Osteoblast (primary cell): ENCODE results near the gene ENKD1. TPM values are rescaled to one million over a fixed set of nuclear protein-coding genes. Genes with fewer than 3 reads are reported as not detected.

Experiments used
- DNase-seq: peaks from one replicate; pipeline ENCODE4 v3.0.0; 2011; ENCODE audit warnings: low spot score, mixed read lengths; ENCODE audit not compliant: insufficient read length; ENCODE audit errors: missing footprints
- H2AFZ ChIP-seq: 2 replicates; pipeline ENCODE4 v1.6.0; 2011; ENCODE audit warnings: mild to moderate bottlenecking, low read length
- H3K27ac ChIP-seq: 2 replicates; pipeline ENCODE4 v1.5.1; 2011; ENCODE audit warnings: mild to moderate bottlenecking, low read depth, low read length, moderate library complexity
- H3K27me3 ChIP-seq: 2 replicates; pipeline ENCODE4 v1.6.0; 2012; ENCODE audit warnings: mild to moderate bottlenecking, control low read depth, inconsistent platforms, low read length, moderate library complexity; ENCODE audit not compliant: insufficient read depth
- H3K36me3 ChIP-seq: 2 replicates; pipeline ENCODE4 v1.5.1; 2011; ENCODE audit warnings: mild to moderate bottlenecking, low read length, control low read depth, moderate library complexity; ENCODE audit not compliant: insufficient read depth
- H3K4me1 ChIP-seq: 2 replicates; pipeline ENCODE4 v1.5.1; 2011; ENCODE audit warnings: mild to moderate bottlenecking, low read length, control low read depth, moderate library complexity; ENCODE audit not compliant: insufficient read depth
- H3K4me2 ChIP-seq: 2 replicates; pipeline ENCODE4 v1.6.0; 2011; ENCODE audit warnings: mild to moderate bottlenecking, low read length; ENCODE audit not compliant: insufficient read depth
- H3K4me3 ChIP-seq: fragments of 200-600 bp; sonication (generic); 3 replicates; pipeline ENCODE4 v1.5.1; 2012; ENCODE audit warnings: mild to moderate bottlenecking, low read length, inconsistent platforms; ENCODE audit not compliant: insufficient read depth
- H3K79me2 ChIP-seq: 2 replicates; pipeline ENCODE4 v1.6.0; 2012; ENCODE audit warnings: mild to moderate bottlenecking, low read length, control low read depth, inconsistent platforms; ENCODE audit not compliant: insufficient read depth
- H3K9me3 ChIP-seq: 2 replicates; pipeline ENCODE4 v1.5.1; 2011; ENCODE audit warnings: low read depth, low read length, control low read depth
- H4K20me1 ChIP-seq: 2 replicates; pipeline ENCODE4 v1.6.0; 2012; ENCODE audit warnings: mild to moderate bottlenecking, low read length, control low read depth; ENCODE audit not compliant: insufficient read depth
- CTCF ChIP-seq: IDR thresholded peaks from 2 replicates; pipeline ENCODE4 v1.5.1; 2011; ENCODE audit warnings: mild to moderate bottlenecking, low read depth, low read length, moderate library complexity; ENCODE audit errors: extremely low read depth
- total RNA-seq: library from RNA; depleted of rRNA; stranded (reverse); fragments of >200 nt; gene quantifications from 2 replicates; pipeline ENCODE4 v1.2.3, GENCODE V29; 2012

The ENKD1 gene
- total RNA-seq, 1 donor, result 15.9 TPM

- no peaks in the 10 kb centered on the region for H3K27me3 ChIP-seq
- no peaks in the 10 kb centered on the region for H3K9me3 ChIP-seq
- no peak for TF ChIP-seq CTCF
- H3K4me3 ChIP-seq, result no peak overlapping the region
- no peak for DNase-seq
- no peaks in the 10 kb centered on the region for H4K20me1 ChIP-seq
- H3K36me3 ChIP-seq, result peaks cover 5% of the 10 kb centered on the region
- H2AFZ ChIP-seq, result no peak overlapping the region
- no peak overlapping the region for H3K4me2 ChIP-seq
- peaks cover 5% of the 10 kb centered on the region for H3K79me2 ChIP-seq
- H3K27ac ChIP-seq, result no peak overlapping the region
- H3K4me1 ChIP-seq, result peaks cover 15% of the 10 kb centered on the region
These were observed 1.7 kb downstream of the ENKD1 start for GRCh38 chr16:67664871-67665270.

- H3K79me2 ChIP-seq, result peaks cover 11% of the 10 kb centered on the region
- H3K27me3 ChIP-seq, result no peaks in the 10 kb centered on the region
- H3K36me3 ChIP-seq, result peaks cover 5% of the 10 kb centered on the region
- no peak overlapping the region for H3K4me3 ChIP-seq
- no peak overlapping the region for H3K4me2 ChIP-seq
- DNase-seq, result peak; percentile 82
- no peaks in the 10 kb centered on the region for H3K9me3 ChIP-seq
- H4K20me1 ChIP-seq, result peaks cover 2% of the 10 kb centered on the region
- H3K27ac ChIP-seq, result no peak overlapping the region
- no peak overlapping the region for H2AFZ ChIP-seq
- H3K4me1 ChIP-seq, result peaks cover 19% of the 10 kb centered on the region
- TF ChIP-seq CTCF, result no peak
These were observed 2.3 kb downstream of the ENKD1 start for GRCh38 chr16:67664258-67664657.

GRCh38 chr16:67663877-67664222 lies 2.7 kb downstream of the ENKD1 start:
- Histone ChIP-seq H3K4me1 (peaks cover 23% of the 10 kb centered on the region), H3K36me3 (peaks cover 5% of the 10 kb centered on the region), H2AFZ (no peak overlapping the region), H3K4me2 (no peak overlapping the region), H3K79me2 (peaks cover 15% of the 10 kb centered on the region), H3K9me3 (no peaks in the 10 kb centered on the region), H3K27me3 (no peaks in the 10 kb centered on the region), H4K20me1 (peaks cover 6% of the 10 kb centered on the region), H3K4me3 (no peak overlapping the region), H3K27ac (no peak overlapping the region)
- DNase-seq, result peak; percentile 77
- no peak for TF ChIP-seq CTCF

- Histone ChIP-seq H3K9me3 (no peaks in the 10 kb centered on the region), H4K20me1 (peaks cover 6% of the 10 kb centered on the region), H3K27ac (no peak overlapping the region), H3K36me3 (peaks cover 5% of the 10 kb centered on the region), H2AFZ (no peak overlapping the region), H3K4me1 (peaks cover 25% of the 10 kb centered on the region), H3K79me2 (peaks cover 17% of the 10 kb centered on the region), H3K27me3 (no peaks in the 10 kb centered on the region), H3K4me3 (no peak overlapping the region), H3K4me2 (no peak overlapping the region)
- TF ChIP-seq CTCF, result no peak
- DNase-seq, result peak; percentile 92
These were observed 3.2 kb downstream of the ENKD1 start for GRCh38 chr16:67663151-67663876.
